ENCODE data around the gene FDX2. TPM values are rescaled to one million over a fixed set of nuclear protein-coding genes. Genes with fewer than 3 reads are reported as not detected.

Gene FDX2
- total RNA-seq, 4 donors from 2014 or later, result 6.7 to 36.5 (median 16.6) TPM

GRCh38 chr19:10346509-10346908, 30.7 kb upstream of the FDX2 start:
- peaks cover 0 to 26% of the 10 kb centered on the region in 2 donors for H3K36me3 ChIP-seq
- no peaks in the 10 kb centered on the region for H3K9me3 ChIP-seq
- H3K27me3 ChIP-seq, result no peaks in the 10 kb centered on the region
- H3K4me1 ChIP-seq, result no peaks in the 10 kb centered on the region
- TF ChIP-seq CTCF (IDR thresholded peaks at IDR 0.05) (no peak), POLR2A (IDR thresholded peaks at IDR 0.05) (no peak), POLR2AphosphoS5 (IDR thresholded peaks at IDR 0.05) (no peak), EP300 (IDR thresholded peaks at IDR 0.05) (no peak)
- WGBS, 2 donors (ENCODE audit: low coverage in 1 of 2), result 66 to 76% methylated on average over 5 to 9 of the region's 10 CpGs
- ATAC-seq, result peak; percentile 51
- no peak overlapping the region for H3K4me3 ChIP-seq
- no peak overlapping the region for H3K27ac ChIP-seq

- WGBS, 2 donors (ENCODE audit: low coverage in 1 of 2), result 81 to 87% methylated on average over 5 to 10 of the region's 10 CpGs
- H3K4me3 ChIP-seq, result no peak overlapping the region
- no peaks in the 10 kb centered on the region for H3K4me1 ChIP-seq
Observed at GRCh38 chr19:10344780-10345179, 29.0 kb upstream of the FDX2 start.

GRCh38 chr19:10343495-10343894, 27.7 kb upstream of the FDX2 start:
- Histone ChIP-seq H3K27me3 (no peaks in the 10 kb centered on the region), H3K4me1 (no peaks in the 10 kb centered on the region), H3K36me3 (no peaks in the 10 kb centered on the region), H3K4me3 (no peak overlapping the region), H3K27ac (no peak overlapping the region), H3K9me3 (no peaks in the 10 kb centered on the region)
- no peak for TF ChIP-seq POLR2AphosphoS5 (IDR thresholded peaks at IDR 0.05)
- no peak for TF ChIP-seq EP300 (IDR thresholded peaks at IDR 0.05)
- TF ChIP-seq POLR2A (IDR thresholded peaks at IDR 0.05), result no peak
- no peak for TF ChIP-seq CTCF (IDR thresholded peaks at IDR 0.05)
- ATAC-seq, result no peak
- WGBS, 2 donors (ENCODE audit: low coverage in 1 of 2), result 80 to 83% methylated on average over 2 of the region's 2 CpGs

More at GRCh38 chr19:10344780-10345179, 29.0 kb upstream of the FDX2 start:
- H3K36me3 ChIP-seq, result peaks cover 0 to 9% of the 10 kb centered on the region in 2 donors
- H3K9me3 ChIP-seq, result no peaks in the 10 kb centered on the region
- ATAC-seq, result no peak
- H3K27ac ChIP-seq, result no peak overlapping the region
- TF ChIP-seq POLR2A (IDR thresholded peaks at IDR 0.05), result no peak
- TF ChIP-seq EP300 (IDR thresholded peaks at IDR 0.05), result no peak
- no peak for TF ChIP-seq POLR2AphosphoS5 (IDR thresholded peaks at IDR 0.05)
- H3K27me3 ChIP-seq, result no peaks in the 10 kb centered on the region

GRCh38 chr19:10339977-10340376, 24.2 kb upstream of the FDX2 start:
- TF ChIP-seq POLR2A (IDR thresholded peaks at IDR 0.05), result no peak
- no peak for TF ChIP-seq CTCF (IDR thresholded peaks at IDR 0.05)
- TF ChIP-seq POLR2AphosphoS5 (IDR thresholded peaks at IDR 0.05), result no peak
- TF ChIP-seq EP300 (IDR thresholded peaks at IDR 0.05), result no peak

GRCh38 chr19:10339380-10339960, 23.7 kb upstream of the FDX2 start, which contains the start of gene ICAM3:
Gene ICAM3 (minus strand): TSS chr19:10339624. CDS start chr19:10339614, 10 bp downstream.
- Histone ChIP-seq H3K4me1 (peaks cover 0 to 14% (median under 1%) of the 10 kb centered on the region in 3 donors), H3K4me3 (no peak within 1 kb of the TSS), H3K27ac (no peak within 1 kb of the TSS), H3K36me3 (no peaks in the 10 kb centered on the region), H3K27me3 (no peaks in the 10 kb centered on the region), H3K9me3 (no peaks in the 10 kb centered on the region)
- no peak for ATAC-seq
- WGBS, 2 donors (ENCODE audit: low coverage in 1 of 2), result 81% methylated on average over 5 of the region's 14 CpGs; no CpG with 5 or more reads in 1 of the 2 donors
- no peak for TF ChIP-seq EP300 (IDR thresholded peaks at IDR 0.05)
- TF ChIP-seq POLR2A (IDR thresholded peaks at IDR 0.05), result no peak
- no peak for TF ChIP-seq POLR2AphosphoS5 (IDR thresholded peaks at IDR 0.05)
- no peak for TF ChIP-seq CTCF (IDR thresholded peaks at IDR 0.05)

More at GRCh38 chr19:10339977-10340376, 24.2 kb upstream of the FDX2 start:
- ATAC-seq, result no peak
- H3K4me1 ChIP-seq, result peaks cover 0 to 9% (median 0%) of the 10 kb centered on the region in 3 donors
- no peak overlapping the region for H3K27ac ChIP-seq
- H3K9me3 ChIP-seq, result no peaks in the 10 kb centered on the region
- no peaks in the 10 kb centered on the region for H3K36me3 ChIP-seq
- H3K4me3 ChIP-seq, result no peak overlapping the region
- H3K27me3 ChIP-seq, result no peaks in the 10 kb centered on the region
- WGBS, 2 donors (ENCODE audit: low coverage in 1 of 2), result 80 to 84% methylated on average over 2 to 5 of the region's 5 CpGs
